Right lobe of liver (tissue), 6 donors: ENCODE results near the gene ST7. TPM values are rescaled to one million over a fixed set of nuclear protein-coding genes. Genes with fewer than 3 reads are reported as not detected.

Source experiments
- ATAC-seq, 4 donors: fragments of 200-7000 bp; cut with Tn5 transposase; one replicate each; pipeline ENCODE4 v1.9.1; 2020; ENCODE audit warnings: mild to moderate bottlenecking in 4 of 4, moderate library complexity in 4 of 4
- DNase-seq, 3 donors: peaks; one replicate each; pipeline ENCODE4 v3.0.0-alpha.2; 2020
- H3K27ac ChIP-seq, 3 donors: fragments of 200-600 bp; one replicate each; pipeline ENCODE4 v1.8.0; 2022
- H3K27me3 ChIP-seq, 2 donors: fragments of 200-600 bp; one replicate each; pipeline ENCODE4 v1.8.0; 2022
- H3K36me3 ChIP-seq, 4 donors: fragments of 200-600 bp; sonication (generic) in 1 of 4; one replicate each; pipeline versions ENCODE4 v1.5.1 to v1.8.0; 2017 to 2022; ENCODE audit warnings: control low read depth in 1 of 4
- H3K4me1 ChIP-seq, 4 donors: fragments of 200-600 bp; sonication (generic) in 1 of 4; one replicate each; pipeline versions ENCODE4 v1.5.1 to v1.8.0; 2017 to 2022; ENCODE audit warnings: control low read depth in 1 of 4
- H3K4me3 ChIP-seq, 3 donors: fragments of 200-600 bp; one replicate each; pipeline ENCODE4 v1.8.0; 2022
- H3K9me3 ChIP-seq, 4 donors: fragments of 200-600 bp; sonication (generic) in 1 of 4; one replicate each; pipeline versions ENCODE4 v1.5.1 to v1.8.0; 2017 to 2022; ENCODE audit warnings: control low read depth in 1 of 4
- CTCF ChIP-seq, 4 donors: fragments of 200-600 bp in 3 of 4; fragments of 450-650 bp in 1 of 4; IDR thresholded peaks; one replicate each; pipeline versions ENCODE4 v1.5.1 to v1.8.0; 2016 to 2022; ENCODE audit warnings: antibody characterized with exemption in 4 of 4, mild to moderate bottlenecking in 2 of 4
- POLR2A ChIP-seq: fragments of 450-650 bp; IDR thresholded peaks from one replicate; pipeline ENCODE4 v1.6.1; 2017; ENCODE audit warnings: antibody characterized with exemption, mild to moderate bottlenecking
- WGBS: methylation state at CpG from one replicate; pipeline ENCODE4 v1.1.6; 2018; ENCODE audit warnings: low coverage, low lambda C conversion rate; ENCODE audit not compliant: insufficient coverage; ENCODE audit errors: missing lambda C conversion rate; 5-methylcytosine and 5-hydroxymethylcytosine counted together
- intact Hi-C, 2 donors: fragments of 100-400 bp; cut with DNase I; formaldehyde crosslinking; loops; one replicate each; pipeline versions ENCODE4 v1.11.2 to v1.14.1; 2022
- total RNA-seq, 6 experiments: library from RNA; depleted of rRNA in 2 of 6; stranded (reverse); fragments of >200 nt in 2 of 6; fragmentation: NEBNext Ultra II Directional in 3 of 6; extraction: Animal tissue kit (Norgen Biotek cat#: 25700) in 3 of 6; gene quantifications; one replicate each; pipeline versions ENCODE4 v1.1.0 to v1.2.4, GENCODE V29; 2016 to 2023
- donor health status: DM: no; HTN: yes; CAD: no.
- donor health status: DM: no; HTN: no; CAD: no.
- donor health status: DM: no; HTN: no; CAD: no.
- donor health status: DM: no; HTN: yes; CAD: no.
- donor health status: DM: no; HTN: yes; CAD: no.

ST7 gene
- total RNA-seq, 6 experiments from 2014 or later = 17.4 to 29.9 (median 22.4) TPM

GRCh38 chr7:117032810-117033209 lies 79.5 kb downstream of the ST7 start:
- 81% methylated on average over 1 of the region's 1 CpG for WGBS
- H3K4me3 ChIP-seq = no peak overlapping the region
- no peak overlapping the region for H3K27ac ChIP-seq
- no peaks in the 10 kb centered on the region for H3K27me3 ChIP-seq
- H3K4me1 ChIP-seq = peaks cover 0 to 4% (median 0%) of the 10 kb centered on the region in 4 donors
- intact Hi-C loops = no loop called here
- DNase-seq = no peak
- TF ChIP-seq POLR2A (no peak), CTCF (IDR thresholded peaks at IDR 0.05) (no peak)
- H3K36me3 ChIP-seq = no peaks in the 10 kb centered on the region
- H3K9me3 ChIP-seq = no peaks in the 10 kb centered on the region
- ATAC-seq = no peak

GRCh38 chr7:117034851-117035464 lies 81.7 kb downstream of the ST7 start:
- intact Hi-C loops = no loop called here
- no peak overlapping the region for H3K4me3 ChIP-seq
- no peak for TF ChIP-seq CTCF (IDR thresholded peaks at IDR 0.05)
- no peak for TF ChIP-seq POLR2A
- peaks cover 0 to 4% (median 0%) of the 10 kb centered on the region in 4 donors for H3K4me1 ChIP-seq
- no peaks in the 10 kb centered on the region for H3K36me3 ChIP-seq
- no peaks in the 10 kb centered on the region for H3K27me3 ChIP-seq
- no peak overlapping the region for H3K27ac ChIP-seq
- no peaks in the 10 kb centered on the region for H3K9me3 ChIP-seq
- ATAC-seq (no peak), DNase-seq (no peak)
- 64% methylated on average over 3 of the region's 3 CpGs for WGBS

GRCh38 chr7:117035465-117035862 lies 82.2 kb downstream of the ST7 start:
- H3K27me3 ChIP-seq = no peaks in the 10 kb centered on the region
- intact Hi-C loops = no loop called here
- no peak for TF ChIP-seq POLR2A
- no peak for TF ChIP-seq CTCF (IDR thresholded peaks at IDR 0.05)
- no peak for ATAC-seq
- WGBS = 85% methylated on average over 1 of the region's 1 CpG
- H3K27ac ChIP-seq = no peak overlapping the region
- no peaks in the 10 kb centered on the region for H3K9me3 ChIP-seq
- H3K36me3 ChIP-seq = no peaks in the 10 kb centered on the region
- H3K4me1 ChIP-seq = peaks cover 0 to 4% (median 0%) of the 10 kb centered on the region in 4 donors
- no peak overlapping the region for H3K4me3 ChIP-seq
- DNase-seq = no peak

- Histone ChIP-seq H3K9me3 (no peaks in the 10 kb centered on the region), H3K27me3 (no peaks in the 10 kb centered on the region), H3K4me1 (peaks cover 0 to 4% (median 0%) of the 10 kb centered on the region in 4 donors), H3K27ac (no peak overlapping the region), H3K36me3 (no peaks in the 10 kb centered on the region), H3K4me3 (no peak overlapping the region)
- 33% methylated on average over 4 of the region's 4 CpGs for WGBS
- ATAC-seq (peak in 3 of 4 donors; percentile 19 to 33 (median 23)), DNase-seq (no peak)
- TF ChIP-seq CTCF (IDR thresholded peaks at IDR 0.05) (no peak), POLR2A (no peak)
- intact Hi-C loops = no loop called here
Observed at GRCh38 chr7:117036053-117036669, 82.9 kb downstream of the ST7 start.
